Activated B cell treated with CpG ODN at 0.5 μM for 24 hours (primary cell): Measurements from ENCODE around the gene GPR176. TPM values are rescaled to one million over a fixed set of nuclear protein-coding genes. Genes with fewer than 3 reads are reported as not detected.

ENCODE experiments used
- ATAC-seq: fragments of 200-7000 bp; cut with Tn5 transposase; one replicate; pipeline ENCODE4 v1.10.0; 2021; ENCODE audit warnings: low read depth, mild to moderate bottlenecking, moderate library complexity
- CTCF ChIA-PET: fragments of 350-600 bp; sonication (Branson Sonifier 250); formaldehyde crosslinking; loops from one replicate; lab custom pipeline; 2021; ENCODE audit warnings: antibody characterized with exemption; lab: Charles Lee
- POLR2A ChIA-PET: fragments of 350-600 bp; sonication (Branson Sonifier 250); formaldehyde crosslinking; loops from one replicate; lab custom pipeline; 2021; ENCODE audit warnings: antibody characterized with exemption; lab: Charles Lee
- DNase-seq: peaks from one replicate; pipeline ENCODE4 v3.0.0; 2022
- H3K27ac Mint-ChIP-seq: one replicate; pipeline ENCODE4 v1.8.0; 2020; ENCODE audit warnings: mixed read lengths
- H3K27me3 Mint-ChIP-seq: one replicate; pipeline ENCODE4 v1.8.0; 2021; ENCODE audit warnings: mixed read lengths
- H3K36me3 Mint-ChIP-seq: one replicate; pipeline ENCODE4 v1.8.0; 2021; ENCODE audit warnings: low read depth, mixed read lengths
- H3K4me1 Mint-ChIP-seq: one replicate; pipeline ENCODE4 v1.8.0; 2021; ENCODE audit warnings: mixed read lengths
- H3K4me3 Mint-ChIP-seq: one replicate; pipeline ENCODE4 v1.8.0; 2020; ENCODE audit warnings: mild to moderate bottlenecking, mixed read lengths
- H3K9me3 Mint-ChIP-seq: one replicate; pipeline ENCODE4 v1.8.0; 2020; ENCODE audit warnings: mixed read lengths
- CTCF ChIP-seq: fragments of 200-600 bp; IDR thresholded peaks from one replicate; pipeline ENCODE4 v1.8.0; 2022; ENCODE audit warnings: antibody characterized with exemption, mild to moderate bottlenecking
- intact Hi-C: fragments of 100-400 bp; cut with micrococcal nuclease; formaldehyde crosslinking; loops from one replicate; pipeline ENCODE4 v1.15.1; 2024
- total RNA-seq: library from RNA; stranded (reverse); gene quantifications from 2 replicates; pipeline ENCODE4 v1.2.3, GENCODE V29; 2022

The GPR176 gene
- total RNA-seq, 1 donor from 2014 or later = not detected

- ChIA-PET POLR2A (no interaction called here), CTCF (no interaction called here)
- intact Hi-C loops = no loop called here
- H3K9me3 Mint-ChIP-seq = no peaks in the 10 kb centered on the region
- ATAC-seq = no peak
- TF ChIP-seq CTCF = no peak
- no peaks in the 10 kb centered on the region for H3K36me3 Mint-ChIP-seq
- H3K4me1 Mint-ChIP-seq = no peaks in the 10 kb centered on the region
- no peak overlapping the region for H3K4me3 Mint-ChIP-seq
- no peak for DNase-seq
- no peak overlapping the region for H3K27ac Mint-ChIP-seq
- H3K27me3 Mint-ChIP-seq = peaks cover 9% of the 10 kb centered on the region
Observed at GRCh38 chr15:39884351-39884750, 35.7 kb downstream of the GPR176 start.

DNA sequence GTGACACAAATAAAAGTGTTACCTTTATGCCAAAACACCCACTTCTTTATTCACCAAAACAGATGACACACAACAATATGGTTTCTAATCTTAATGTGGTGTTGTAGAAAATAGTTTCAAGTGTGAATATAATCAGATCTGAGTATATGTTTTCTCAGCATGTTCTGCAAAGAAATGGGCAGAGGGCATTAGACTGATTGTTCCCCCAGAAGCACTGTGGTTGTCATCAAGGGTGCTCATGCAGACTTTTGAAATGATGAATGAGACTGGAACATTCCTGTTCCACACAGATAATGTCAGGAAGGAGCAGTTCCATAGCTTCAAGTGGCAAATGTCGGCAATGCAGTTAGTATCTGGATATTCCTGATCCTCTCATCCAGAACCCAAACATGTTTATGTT, 37.5 kb downstream of the GPR176 start:
- Mint-ChIP-seq H3K9me3 (no peaks in the 10 kb centered on the region), H3K4me1 (no peaks in the 10 kb centered on the region), H3K4me3 (no peak overlapping the region), H3K36me3 (no peaks in the 10 kb centered on the region), H3K27ac (no peak overlapping the region), H3K27me3 (peaks cover 9% of the 10 kb centered on the region)
- ChIA-PET POLR2A (no interaction called here), CTCF (no interaction called here)
- ATAC-seq = no peak
- intact Hi-C loops = no loop called here
- TF ChIP-seq CTCF = no peak
- no peak for DNase-seq

GRCh38 chr15:39881790-39882189, 38.3 kb downstream of the GPR176 start:
- Mint-ChIP-seq H3K4me1 (no peaks in the 10 kb centered on the region), H3K4me3 (no peak overlapping the region), H3K27ac (no peak overlapping the region), H3K9me3 (no peaks in the 10 kb centered on the region), H3K36me3 (no peaks in the 10 kb centered on the region), H3K27me3 (peaks cover 9% of the 10 kb centered on the region)
- DNase-seq (no peak), ATAC-seq (no peak)
- no peak for TF ChIP-seq CTCF
- CTCF ChIA-PET = no interaction called here
- intact Hi-C loops = no loop called here
- POLR2A ChIA-PET = no interaction called here

GRCh38 chr15:39880718-39881387, 39.2 kb downstream of the GPR176 start:
- H3K27ac Mint-ChIP-seq = no peak overlapping the region
- no peaks in the 10 kb centered on the region for H3K36me3 Mint-ChIP-seq
- H3K9me3 Mint-ChIP-seq = no peaks in the 10 kb centered on the region
- ChIA-PET POLR2A (no interaction called here), CTCF (no interaction called here)
- H3K27me3 Mint-ChIP-seq = peaks cover 9% of the 10 kb centered on the region
- ATAC-seq (no peak), DNase-seq (no peak)
- H3K4me1 Mint-ChIP-seq = no peaks in the 10 kb centered on the region
- TF ChIP-seq CTCF = no peak
- intact Hi-C loops = no loop called here
- no peak overlapping the region for H3K4me3 Mint-ChIP-seq

DNA sequence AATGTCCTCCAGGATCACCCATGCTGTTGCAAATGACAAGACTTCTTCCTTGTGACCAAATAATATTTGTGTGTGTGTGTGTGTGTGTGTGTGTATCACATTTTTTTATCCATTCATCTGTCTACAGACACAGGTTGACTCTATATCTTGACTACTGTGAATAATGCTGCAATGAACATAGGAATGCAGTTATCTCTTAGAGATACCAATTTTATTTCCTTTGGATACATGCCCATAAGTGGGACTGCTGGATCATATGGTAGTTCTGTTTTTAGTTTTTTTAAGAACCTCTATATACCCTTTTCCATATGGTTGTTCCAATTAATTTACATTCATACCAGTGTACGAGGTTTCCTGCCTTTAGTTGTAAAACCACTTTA, 41.7 kb downstream of the GPR176 start:
- no peak for ATAC-seq
- Mint-ChIP-seq H3K27me3 (peaks cover 5% of the 10 kb centered on the region), H3K4me1 (no peaks in the 10 kb centered on the region), H3K27ac (no peak overlapping the region), H3K9me3 (no peaks in the 10 kb centered on the region), H3K4me3 (no peak overlapping the region), H3K36me3 (no peaks in the 10 kb centered on the region)
- intact Hi-C loops = loop anchor here (10.0 kb wide), 1 partner anchor 1174 kb away; no protein-coding TSS in a partner anchor
- POLR2A ChIA-PET = no interaction called here
- no peak for DNase-seq
- CTCF ChIA-PET = no interaction called here
- no peak for TF ChIP-seq CTCF
